ENCODE data around the gene CXCL17. TPM values are rescaled to one million over a fixed set of nuclear protein-coding genes. Genes with fewer than 3 reads are reported as not detected.

CXCL17 gene
- total and polyA plus RNA-seq, 4 donors: 0.18 TPM; not detected in 3

DNA sequence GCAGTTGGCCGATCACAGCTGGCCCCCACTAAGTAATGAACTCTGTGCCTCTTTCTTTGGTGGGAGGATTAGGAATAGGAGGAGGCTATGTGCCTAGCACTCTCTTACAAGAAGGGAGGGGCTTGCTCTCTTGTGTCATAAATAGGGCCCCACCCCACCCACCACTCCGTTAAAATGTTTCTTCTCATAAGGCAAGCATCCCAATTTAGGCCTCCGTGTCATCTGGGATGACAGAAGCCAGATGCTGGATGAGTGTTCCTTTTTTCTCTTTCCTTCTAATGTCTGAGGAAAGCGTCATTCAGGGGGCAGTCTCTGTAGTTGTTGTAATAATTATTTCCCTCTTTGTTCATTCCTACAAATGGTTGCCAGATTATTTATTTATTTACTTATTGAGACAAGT, 15.4 kb downstream of the CXCL17 start, which contains the start of gene LIPE:
Gene LIPE (minus strand): TSS at position 76 of the 400 bp plus-strand sequence. CDS start 239 bp downstream, outside the sequence.
- WGBS (ENCODE audit: insufficient coverage): no CpG with 5 or more reads among the region's 4 CpGs
- Histone ChIP-seq H3K4me3 (ENCODE audit: low read depth, low read length) (no peak within 1 kb of the TSS), H3K27ac (ENCODE audit: low read depth, low read length) (no peak within 1 kb of the TSS), H3K36me3 (ENCODE audit: control insufficient read depth, insufficient read depth, low read length) (no peaks in the 10 kb centered on the region), H3K27me3 (ENCODE audit: control insufficient read depth, insufficient read depth, low read length) (no peaks in the 10 kb centered on the region), H3K9me3 (ENCODE audit: control insufficient read depth, insufficient read depth, low read length) (no peaks in the 10 kb centered on the region), H3K4me1 (ENCODE audit: control insufficient read depth, insufficient read depth, low read length) (peaks cover 30% of the 10 kb centered on the region)
- DNase-seq (ENCODE audit: low read depth in 4 of 6, low spot score in 6 of 6): no peak

DNA sequence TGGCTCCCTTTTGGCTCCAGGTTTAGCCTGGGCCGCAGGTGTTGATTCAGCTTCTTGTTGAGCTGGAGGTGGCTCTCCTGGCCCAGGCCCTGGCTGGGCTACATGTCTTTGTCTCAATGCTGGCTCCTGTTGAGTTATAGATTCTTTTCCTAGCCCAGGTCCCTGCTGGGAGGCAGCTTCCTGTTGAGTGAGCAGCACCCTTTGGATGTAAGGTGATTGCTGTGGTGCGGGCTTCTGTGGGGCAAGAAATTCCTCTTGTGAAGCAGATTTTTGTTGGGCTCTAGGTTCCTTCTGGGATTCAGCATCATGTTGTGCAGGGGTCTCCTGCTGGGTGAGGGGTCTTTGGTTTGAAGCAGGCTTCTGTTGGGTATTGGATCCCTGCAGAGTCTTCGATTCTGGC, 16.1 kb downstream of the CXCL17 start:
- Histone ChIP-seq H3K27ac (ENCODE audit: low read depth, low read length) (no peak overlapping the region), H3K36me3 (ENCODE audit: control insufficient read depth, insufficient read depth, low read length) (no peaks in the 10 kb centered on the region), H3K4me3 (ENCODE audit: low read depth, low read length) (no peak overlapping the region), H3K4me1 (ENCODE audit: control insufficient read depth, insufficient read depth, low read length) (peaks cover 37% of the 10 kb centered on the region), H3K27me3 (ENCODE audit: control insufficient read depth, insufficient read depth, low read length) (no peaks in the 10 kb centered on the region), H3K9me3 (ENCODE audit: control insufficient read depth, insufficient read depth, low read length) (no peaks in the 10 kb centered on the region)
- DNase-seq (ENCODE audit: low read depth in 4 of 6, low spot score in 6 of 6): no peak
- 95% methylated on average over 3 of the region's 3 CpGs for WGBS (ENCODE audit: insufficient coverage)

DNA sequence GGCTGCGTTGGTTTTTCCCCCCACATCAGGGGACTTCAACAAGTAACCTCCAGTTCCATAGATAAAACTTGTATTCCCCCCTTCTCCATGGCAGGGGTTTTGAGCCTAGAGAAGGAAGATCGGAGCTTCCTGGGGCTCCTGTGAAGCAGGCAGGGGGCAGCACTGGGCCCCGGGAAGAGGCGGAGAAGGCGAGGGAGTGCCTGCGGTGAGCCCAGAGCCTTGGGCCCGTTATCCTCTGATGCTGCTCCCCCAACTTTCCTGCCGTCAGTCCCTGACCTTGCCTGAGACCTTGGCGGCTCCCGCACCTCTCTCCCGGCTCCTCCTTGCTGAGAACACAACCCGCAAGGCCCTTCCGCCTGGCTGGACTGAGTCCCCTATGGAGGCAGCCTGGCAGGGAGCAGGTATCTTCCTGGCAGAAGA, 18.0 kb downstream of the CXCL17 start:
- Histone ChIP-seq H3K4me3 (ENCODE audit: low read depth, low read length) (no peak overlapping the region), H3K4me1 (ENCODE audit: control insufficient read depth, insufficient read depth, low read length) (peaks cover 45% of the 10 kb centered on the region), H3K36me3 (ENCODE audit: control insufficient read depth, insufficient read depth, low read length) (peaks cover 11% of the 10 kb centered on the region), H3K27me3 (ENCODE audit: control insufficient read depth, insufficient read depth, low read length) (no peaks in the 10 kb centered on the region), H3K9me3 (ENCODE audit: control insufficient read depth, insufficient read depth, low read length) (no peaks in the 10 kb centered on the region), H3K27ac (ENCODE audit: low read depth, low read length) (no peak overlapping the region)
- 63% methylated on average over 12 of the region's 13 CpGs for WGBS (ENCODE audit: insufficient coverage)
- no peak for DNase-seq (ENCODE audit: low read depth in 4 of 6, low spot score in 6 of 6)

DNA sequence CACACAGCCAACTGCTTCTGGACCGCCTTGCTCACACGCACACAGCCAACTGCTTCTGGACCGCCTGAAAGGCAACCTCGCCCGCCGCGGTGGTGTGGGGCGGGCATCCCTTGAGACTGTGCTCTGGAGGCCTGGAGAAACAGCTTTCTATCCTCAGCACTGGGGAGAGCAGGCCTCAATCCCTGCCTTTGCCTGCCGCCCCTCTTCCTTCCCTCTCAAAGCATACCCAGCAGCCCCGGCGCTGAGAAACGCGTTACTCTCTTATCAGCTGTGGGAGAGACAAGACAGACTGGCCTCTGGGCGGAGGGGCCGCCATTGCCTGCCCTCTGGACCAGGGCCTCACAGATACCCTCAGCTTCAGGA, 18.4 kb downstream of the CXCL17 start:
- H3K27ac ChIP-seq (ENCODE audit: low read depth, low read length): no peak overlapping the region
- no peaks in the 10 kb centered on the region for H3K27me3 ChIP-seq (ENCODE audit: control insufficient read depth, insufficient read depth, low read length)
- peak overlapping the region; percentile 81 for H3K4me3 ChIP-seq (ENCODE audit: low read depth, low read length)
- H3K36me3 ChIP-seq (ENCODE audit: control insufficient read depth, insufficient read depth, low read length): peaks cover 13% of the 10 kb centered on the region
- no peak for DNase-seq (ENCODE audit: low read depth in 4 of 6, low spot score in 6 of 6)
- peaks cover 46% of the 10 kb centered on the region for H3K4me1 ChIP-seq (ENCODE audit: control insufficient read depth, insufficient read depth, low read length)
- WGBS (ENCODE audit: insufficient coverage): 58% methylated on average over 15 of the region's 15 CpGs
- H3K9me3 ChIP-seq (ENCODE audit: control insufficient read depth, insufficient read depth, low read length): no peaks in the 10 kb centered on the region

DNA sequence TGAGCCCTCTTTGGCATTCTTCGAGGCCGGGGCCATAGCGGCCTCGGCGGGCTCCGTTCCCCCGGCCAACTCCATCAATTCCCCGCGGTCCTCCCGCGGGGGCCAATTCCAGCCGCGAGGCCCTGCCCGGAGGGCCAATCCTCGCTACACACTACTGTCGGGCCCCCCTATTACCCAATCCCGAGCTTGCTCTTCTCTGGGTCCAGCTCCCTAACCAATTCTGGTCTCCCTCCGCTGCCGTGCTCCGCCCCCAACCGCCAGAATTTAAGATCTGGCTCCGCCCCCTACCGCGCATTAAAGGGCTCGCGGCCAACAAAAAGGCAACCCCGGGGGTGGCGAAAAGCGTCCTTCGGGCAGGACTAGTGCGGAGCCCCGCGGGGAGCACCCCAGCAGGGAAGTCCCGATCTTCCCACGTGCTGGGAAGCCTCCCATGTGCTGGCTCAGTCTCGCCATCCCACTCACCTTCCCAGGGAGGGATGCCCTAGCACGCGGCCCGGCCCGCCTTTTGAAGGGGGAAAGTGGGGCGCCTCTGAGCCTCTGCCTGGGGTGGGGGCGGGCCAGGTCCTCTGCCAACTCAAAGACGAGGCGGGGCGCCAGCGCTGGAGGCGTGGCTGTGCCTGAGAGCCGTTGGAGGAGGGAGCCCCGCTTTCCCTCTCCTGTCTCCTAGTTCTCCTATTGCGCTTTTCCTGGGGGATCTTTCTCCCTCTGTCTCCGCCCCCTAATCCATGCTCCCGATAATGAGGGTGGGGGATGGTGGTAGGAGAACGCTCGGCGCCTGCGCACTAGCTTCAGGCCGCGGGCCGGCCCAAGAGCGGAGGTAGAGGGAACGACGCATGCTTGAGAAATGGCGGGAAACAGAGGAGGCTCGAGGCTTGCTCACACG, 19.0 kb downstream of the CXCL17 start:
- Histone ChIP-seq H3K27ac (ENCODE audit: low read depth, low read length) (peak overlapping the region; percentile 80), H3K36me3 (ENCODE audit: control insufficient read depth, insufficient read depth, low read length) (peaks cover 16% of the 10 kb centered on the region), H3K27me3 (ENCODE audit: control insufficient read depth, insufficient read depth, low read length) (no peaks in the 10 kb centered on the region), H3K4me1 (ENCODE audit: control insufficient read depth, insufficient read depth, low read length) (peaks cover 49% of the 10 kb centered on the region), H3K9me3 (ENCODE audit: control insufficient read depth, insufficient read depth, low read length) (no peaks in the 10 kb centered on the region), H3K4me3 (ENCODE audit: low read depth, low read length) (peak overlapping the region; percentile 81)
- DNase-seq (ENCODE audit: low read depth in 4 of 6, low spot score in 6 of 6): peak; percentile 81 to 99 (median 91)
- 1% methylated on average over 59 of the region's 65 CpGs for WGBS (ENCODE audit: insufficient coverage)

DNA sequence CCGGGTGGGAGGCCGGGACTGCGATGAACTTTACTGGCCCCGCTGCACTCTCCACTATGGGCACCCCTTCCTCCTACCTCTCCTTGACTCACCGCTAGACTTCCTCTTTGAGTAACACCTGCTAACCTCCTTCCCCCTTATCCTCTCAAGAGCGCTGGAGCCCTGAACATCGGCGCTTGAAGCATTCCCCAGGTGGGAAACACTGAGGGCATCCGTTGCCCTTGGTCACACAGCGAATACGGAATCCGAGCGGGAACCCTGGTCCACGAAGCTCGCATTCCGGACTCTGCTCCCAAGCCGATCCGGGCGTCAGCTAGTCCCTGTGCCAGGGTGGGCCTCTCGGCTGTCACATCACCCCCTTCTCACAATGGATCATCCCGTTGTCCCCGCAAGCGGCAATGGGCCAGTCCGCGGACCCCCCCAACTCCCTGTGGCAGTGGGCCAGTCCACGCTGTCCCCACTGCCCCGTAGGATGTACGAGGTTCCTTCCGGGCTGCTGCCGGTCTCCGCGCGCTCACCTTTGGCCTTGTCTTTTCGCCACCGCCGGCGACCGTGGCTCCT, 19.8 kb downstream of the CXCL17 start:
- Histone ChIP-seq H3K27ac (ENCODE audit: low read depth, low read length) (peak overlapping the region; percentile 80), H3K4me3 (ENCODE audit: low read depth, low read length) (peak overlapping the region; percentile 81), H3K9me3 (ENCODE audit: control insufficient read depth, insufficient read depth, low read length) (no peaks in the 10 kb centered on the region), H3K27me3 (ENCODE audit: control insufficient read depth, insufficient read depth, low read length) (no peaks in the 10 kb centered on the region), H3K4me1 (ENCODE audit: control insufficient read depth, insufficient read depth, low read length) (peaks cover 49% of the 10 kb centered on the region), H3K36me3 (ENCODE audit: control insufficient read depth, insufficient read depth, low read length) (peaks cover 16% of the 10 kb centered on the region)
- peak in 5 of 6 donors; percentile 50 to 93 (median 65) for DNase-seq (ENCODE audit: low read depth in 4 of 6, low spot score in 6 of 6)
- WGBS (ENCODE audit: insufficient coverage): under 1% methylated on average over 35 of the region's 38 CpGs

DNA sequence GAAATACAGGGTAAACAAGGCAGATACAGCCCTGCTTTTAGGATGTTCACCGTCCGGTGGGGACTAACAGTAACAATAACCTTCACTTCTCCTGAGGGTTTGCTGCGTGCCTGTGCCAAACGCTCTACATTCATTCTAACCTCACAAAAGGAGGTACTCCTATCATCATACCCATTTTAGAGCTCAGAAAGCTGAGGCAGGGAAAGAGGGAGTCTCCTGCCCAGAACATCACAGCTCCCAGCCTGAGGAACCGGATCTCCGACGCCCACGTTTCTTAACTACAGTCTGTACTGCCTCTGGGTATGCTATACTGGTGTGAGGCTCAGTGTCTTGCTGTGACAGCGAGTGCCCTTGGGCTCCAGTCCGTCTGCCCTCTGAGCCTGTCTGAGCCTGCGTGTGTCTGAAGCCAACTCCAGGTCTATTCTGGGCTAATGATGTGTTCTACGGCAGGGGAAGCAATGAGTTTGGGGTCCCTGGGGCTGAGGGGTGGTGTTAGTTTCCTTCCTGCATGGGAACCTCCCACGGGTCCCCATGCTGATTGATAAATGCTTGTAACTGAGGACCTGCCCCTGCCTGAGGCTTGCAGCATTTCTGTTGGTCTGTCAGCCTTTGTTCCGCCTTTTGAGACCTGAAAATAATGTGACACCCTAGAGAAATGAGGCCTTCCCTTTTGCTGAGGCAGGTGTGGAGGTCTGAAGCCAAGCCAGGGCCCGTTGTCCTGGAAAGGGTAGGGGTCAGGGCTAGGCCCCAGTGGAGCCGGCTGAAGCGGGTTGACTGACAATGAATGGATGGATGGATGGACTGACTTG, 20.4 kb downstream of the CXCL17 start:
- peak in 1 of 6 donors; percentile 42 for DNase-seq (ENCODE audit: low read depth in 4 of 6, low spot score in 6 of 6)
- Histone ChIP-seq H3K4me1 (ENCODE audit: control insufficient read depth, insufficient read depth, low read length) (peaks cover 49% of the 10 kb centered on the region), H3K27me3 (ENCODE audit: control insufficient read depth, insufficient read depth, low read length) (no peaks in the 10 kb centered on the region), H3K9me3 (ENCODE audit: control insufficient read depth, insufficient read depth, low read length) (no peaks in the 10 kb centered on the region), H3K27ac (ENCODE audit: low read depth, low read length) (peak overlapping the region; percentile 80), H3K36me3 (ENCODE audit: control insufficient read depth, insufficient read depth, low read length) (peaks cover 16% of the 10 kb centered on the region), H3K4me3 (ENCODE audit: low read depth, low read length) (peak overlapping the region; percentile 81)
- 24% methylated on average over 7 of the region's 17 CpGs for WGBS (ENCODE audit: insufficient coverage)

DNA sequence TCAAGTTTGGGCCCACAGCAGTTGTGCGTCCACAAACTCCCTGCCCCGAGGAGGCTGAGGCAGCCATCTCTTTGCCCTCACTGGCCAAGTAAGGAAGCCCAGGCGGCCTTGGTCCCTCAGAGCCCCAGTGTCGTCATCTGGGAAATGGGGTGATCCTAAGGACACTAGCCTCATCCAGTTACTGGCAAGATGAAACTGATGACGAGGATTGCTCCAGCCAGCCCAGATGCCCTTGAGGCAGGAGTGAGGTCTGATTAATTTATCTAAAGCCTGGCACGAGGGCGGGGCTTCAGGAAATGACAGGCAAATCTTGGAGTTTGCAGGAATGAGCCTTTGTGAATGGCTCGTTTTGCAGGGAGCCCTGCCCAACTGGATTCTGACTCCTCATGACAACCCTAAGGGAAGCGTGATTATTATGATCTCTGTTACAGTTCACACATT, 21.1 kb downstream of the CXCL17 start:
- no peak overlapping the region for H3K27ac ChIP-seq (ENCODE audit: low read depth, low read length)
- H3K4me3 ChIP-seq (ENCODE audit: low read depth, low read length): no peak overlapping the region
- peaks cover 48% of the 10 kb centered on the region for H3K4me1 ChIP-seq (ENCODE audit: control insufficient read depth, insufficient read depth, low read length)
- no peaks in the 10 kb centered on the region for H3K27me3 ChIP-seq (ENCODE audit: control insufficient read depth, insufficient read depth, low read length)
- DNase-seq (ENCODE audit: low read depth in 4 of 6, low spot score in 6 of 6): no peak
- WGBS (ENCODE audit: insufficient coverage): 83% methylated on average over 7 of the region's 9 CpGs
- H3K36me3 ChIP-seq (ENCODE audit: control insufficient read depth, insufficient read depth, low read length): peaks cover 16% of the 10 kb centered on the region
- H3K9me3 ChIP-seq (ENCODE audit: control insufficient read depth, insufficient read depth, low read length): no peaks in the 10 kb centered on the region

DNA sequence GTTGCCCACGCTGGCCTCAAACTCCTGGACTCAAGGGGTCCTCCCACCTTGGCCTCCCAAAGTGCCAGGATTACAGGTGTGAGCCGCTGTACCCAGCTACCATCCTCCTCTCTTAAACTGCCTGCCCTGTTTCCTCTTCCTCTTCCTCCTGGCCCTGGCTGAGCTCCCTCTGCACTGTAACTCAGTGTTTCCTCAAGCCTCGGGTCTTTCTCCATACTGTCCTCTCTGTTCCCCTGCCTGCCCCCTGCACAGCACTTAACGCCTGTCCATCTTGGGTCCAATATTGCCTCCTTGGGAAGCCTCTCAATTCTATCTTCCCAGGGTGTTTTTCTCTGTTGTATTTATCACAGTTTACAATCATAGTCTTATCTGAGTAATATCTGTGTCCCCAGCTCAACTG, 21.6 kb downstream of the CXCL17 start:
- Histone ChIP-seq H3K27me3 (ENCODE audit: control insufficient read depth, insufficient read depth, low read length) (no peaks in the 10 kb centered on the region), H3K36me3 (ENCODE audit: control insufficient read depth, insufficient read depth, low read length) (peaks cover 16% of the 10 kb centered on the region), H3K4me1 (ENCODE audit: control insufficient read depth, insufficient read depth, low read length) (peaks cover 45% of the 10 kb centered on the region), H3K4me3 (ENCODE audit: low read depth, low read length) (no peak overlapping the region), H3K27ac (ENCODE audit: low read depth, low read length) (no peak overlapping the region), H3K9me3 (ENCODE audit: control insufficient read depth, insufficient read depth, low read length) (no peaks in the 10 kb centered on the region)
- 87% methylated on average over 3 of the region's 4 CpGs for WGBS (ENCODE audit: insufficient coverage)
- no peak for DNase-seq (ENCODE audit: low read depth in 4 of 6, low spot score in 6 of 6)

Measured in spinal cord (tissue), 10 donors.